PFSK-1 (cell line): ENCODE measurements around the gene ADGRL3.

Source experiments
- FOXP2 ChIP-seq: optimal IDR thresholded peaks from 2 replicates; pipeline ENCODE3; 2011; ENCODE audit warnings: borderline replicate concordance, control low read depth, inconsistent platforms; ENCODE audit not compliant: insufficient read depth; ENCODE audit errors: extremely low read length, extremely low read depth
- POLR2AphosphoS5 ChIP-seq: IDR thresholded peaks from 2 replicates; pipeline ENCODE4 v1.6.1; 2012; ENCODE audit warnings: low read depth, mild to moderate bottlenecking, control low read depth, low read length, moderate library complexity
- SIN3A ChIP-seq: IDR thresholded peaks from 2 replicates; pipeline ENCODE4 v1.6.1; 2012; ENCODE audit warnings: mild to moderate bottlenecking, low read length, moderate library complexity, borderline replicate concordance; ENCODE audit not compliant: insufficient read depth
- TAF1 ChIP-seq: IDR thresholded peaks from 2 replicates; pipeline ENCODE4 v1.6.1; 2012; ENCODE audit warnings: low read length, control low read depth, borderline replicate concordance; ENCODE audit not compliant: insufficient read depth
- TF ChIP-seq, protein P1 (sequence below), 2 experiments: IDR thresholded peaks; 2 replicates each; pipeline versions ENCODE4 v1.6.1 to v1.8.0; 2011 to 2012; ENCODE audit warnings: low read depth in 2 of 2, low read length in 2 of 2, control low read depth in 1 of 2, inconsistent platforms in 1 of 2, mild to moderate bottlenecking in 1 of 2, moderate library complexity in 1 of 2; ENCODE audit not compliant: insufficient read depth in 1 of 2

ADGRL3 gene

DNA sequence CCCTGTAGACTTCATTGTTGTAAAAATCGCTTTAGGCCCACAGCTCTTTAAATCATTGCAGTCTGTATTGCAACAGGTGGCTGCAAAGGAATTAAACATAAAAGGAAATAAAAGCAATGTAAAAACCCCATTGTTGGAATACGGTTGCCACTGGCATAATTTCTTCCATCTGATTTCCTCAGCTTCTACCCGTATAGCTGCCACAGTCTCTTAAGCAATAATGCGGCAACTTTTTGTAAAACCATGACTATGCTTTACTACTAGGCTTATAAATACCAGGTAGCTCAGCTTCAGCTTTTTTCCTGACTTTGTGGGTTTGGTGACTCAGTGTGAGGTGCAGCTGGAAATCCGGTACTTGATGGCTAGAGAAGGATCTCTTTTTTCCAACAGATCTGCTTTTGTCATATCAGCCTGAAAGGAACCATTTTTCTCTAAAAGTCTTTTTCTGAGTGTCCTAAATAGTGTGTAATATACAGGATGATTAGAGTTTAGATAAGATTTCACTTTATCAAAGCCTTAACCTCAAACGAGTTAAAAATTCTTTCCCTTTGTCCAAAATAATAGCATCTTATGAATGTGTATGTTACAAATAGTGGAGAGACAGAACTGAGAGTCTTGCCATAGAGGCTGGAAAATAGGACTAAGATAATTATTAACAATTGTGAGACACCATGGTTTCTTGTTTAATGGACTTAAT lies 268.0 kb downstream of the ADGRL3 start:
- no peak for TF ChIP-seq POLR2AphosphoS5

DNA sequence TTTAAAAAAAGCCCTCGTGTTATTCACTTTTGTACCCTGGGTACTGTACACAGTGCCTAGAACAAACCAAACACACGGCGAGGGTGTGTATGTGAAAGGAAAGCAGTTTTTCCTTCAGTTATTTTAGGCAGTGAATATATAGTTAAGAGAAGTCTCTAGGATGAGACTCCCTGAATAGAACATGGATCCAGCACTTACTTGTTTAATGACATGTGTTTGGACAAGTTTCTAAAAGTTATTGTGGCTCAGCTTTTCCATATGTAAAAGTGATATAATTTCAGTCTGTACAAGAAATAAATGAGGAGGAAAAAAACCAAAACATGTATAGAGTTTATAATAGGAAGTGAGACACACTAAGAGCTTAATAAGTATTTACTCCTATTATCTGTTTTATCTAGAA lies 273.2 kb downstream of the ADGRL3 start:
- TF ChIP-seq TAF1 (no peak), POLR2AphosphoS5 (no peak), FOXP2 (no peak), SIN3A (no peak)
- TF ChIP-seq, protein P1, sequence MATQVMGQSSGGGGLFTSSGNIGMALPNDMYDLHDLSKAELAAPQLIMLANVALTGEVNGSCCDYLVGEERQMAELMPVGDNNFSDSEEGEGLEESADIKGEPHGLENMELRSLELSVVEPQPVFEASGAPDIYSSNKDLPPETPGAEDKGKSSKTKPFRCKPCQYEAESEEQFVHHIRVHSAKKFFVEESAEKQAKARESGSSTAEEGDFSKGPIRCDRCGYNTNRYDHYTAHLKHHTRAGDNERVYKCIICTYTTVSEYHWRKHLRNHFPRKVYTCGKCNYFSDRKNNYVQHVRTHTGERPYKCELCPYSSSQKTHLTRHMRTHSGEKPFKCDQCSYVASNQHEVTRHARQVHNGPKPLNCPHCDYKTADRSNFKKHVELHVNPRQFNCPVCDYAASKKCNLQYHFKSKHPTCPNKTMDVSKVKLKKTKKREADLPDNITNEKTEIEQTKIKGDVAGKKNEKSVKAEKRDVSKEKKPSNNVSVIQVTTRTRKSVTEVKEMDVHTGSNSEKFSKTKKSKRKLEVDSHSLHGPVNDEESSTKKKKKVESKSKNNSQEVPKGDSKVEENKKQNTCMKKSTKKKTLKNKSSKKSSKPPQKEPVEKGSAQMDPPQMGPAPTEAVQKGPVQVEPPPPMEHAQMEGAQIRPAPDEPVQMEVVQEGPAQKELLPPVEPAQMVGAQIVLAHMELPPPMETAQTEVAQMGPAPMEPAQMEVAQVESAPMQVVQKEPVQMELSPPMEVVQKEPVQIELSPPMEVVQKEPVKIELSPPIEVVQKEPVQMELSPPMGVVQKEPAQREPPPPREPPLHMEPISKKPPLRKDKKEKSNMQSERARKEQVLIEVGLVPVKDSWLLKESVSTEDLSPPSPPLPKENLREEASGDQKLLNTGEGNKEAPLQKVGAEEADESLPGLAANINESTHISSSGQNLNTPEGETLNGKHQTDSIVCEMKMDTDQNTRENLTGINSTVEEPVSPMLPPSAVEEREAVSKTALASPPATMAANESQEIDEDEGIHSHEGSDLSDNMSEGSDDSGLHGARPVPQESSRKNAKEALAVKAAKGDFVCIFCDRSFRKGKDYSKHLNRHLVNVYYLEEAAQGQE (IDR thresholded peaks at IDR 0.05; ENCODE audit: insufficient read depth in 1 of 2, low read depth in 2 of 2, low read length in 2 of 2), result no peak

DNA sequence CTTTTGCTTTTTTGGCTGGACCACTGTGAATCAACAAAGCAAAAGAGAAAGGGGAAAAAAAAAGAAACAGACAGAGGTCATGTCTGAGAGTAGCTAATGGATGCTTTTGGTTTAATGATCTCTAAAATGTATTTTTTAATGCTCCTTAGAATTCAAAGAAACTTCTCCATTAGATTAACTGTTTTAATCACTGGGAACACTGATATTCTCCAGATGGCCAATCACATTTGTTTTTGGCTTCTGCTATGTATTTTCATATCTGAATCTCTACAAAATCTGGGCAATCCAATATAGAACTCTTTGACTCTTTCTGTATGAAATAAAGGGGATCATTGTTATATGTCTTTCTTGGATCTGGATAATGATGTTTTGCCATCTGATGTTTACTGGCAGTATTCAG lies 278.2 kb downstream of the ADGRL3 start:
- TF ChIP-seq, protein P1 (IDR thresholded peaks at IDR 0.05; ENCODE audit: insufficient read depth in 1 of 2, low read depth in 2 of 2, low read length in 2 of 2), result no peak
- TF ChIP-seq SIN3A, result no peak
- no peak for TF ChIP-seq FOXP2

DNA sequence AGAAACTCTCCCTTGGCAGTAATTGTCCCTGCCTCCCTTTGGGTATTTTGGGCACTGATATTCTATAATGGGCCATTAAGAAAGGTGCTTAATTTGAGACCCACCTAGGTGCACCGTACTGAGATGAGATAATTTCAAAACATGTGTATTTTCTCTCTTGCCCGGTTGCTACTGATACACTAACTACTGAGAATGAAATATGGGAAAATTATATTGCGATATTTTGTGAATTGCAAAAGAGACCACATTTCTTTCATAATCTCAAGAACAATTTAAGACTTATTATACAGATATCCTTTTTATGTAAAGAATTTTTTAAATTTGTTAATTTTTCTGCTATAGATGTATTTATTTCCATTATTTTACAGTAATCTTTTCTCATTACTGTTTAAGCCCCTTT lies 284.9 kb downstream of the ADGRL3 start:
- no peak for TF ChIP-seq TAF1
- TF ChIP-seq POLR2AphosphoS5, result no peak
- no peak for TF ChIP-seq FOXP2
- TF ChIP-seq SIN3A, result no peak
- TF ChIP-seq, protein P1 (IDR thresholded peaks at IDR 0.05; ENCODE audit: insufficient read depth in 1 of 2, low read depth in 2 of 2, low read length in 2 of 2), result no peak

DNA sequence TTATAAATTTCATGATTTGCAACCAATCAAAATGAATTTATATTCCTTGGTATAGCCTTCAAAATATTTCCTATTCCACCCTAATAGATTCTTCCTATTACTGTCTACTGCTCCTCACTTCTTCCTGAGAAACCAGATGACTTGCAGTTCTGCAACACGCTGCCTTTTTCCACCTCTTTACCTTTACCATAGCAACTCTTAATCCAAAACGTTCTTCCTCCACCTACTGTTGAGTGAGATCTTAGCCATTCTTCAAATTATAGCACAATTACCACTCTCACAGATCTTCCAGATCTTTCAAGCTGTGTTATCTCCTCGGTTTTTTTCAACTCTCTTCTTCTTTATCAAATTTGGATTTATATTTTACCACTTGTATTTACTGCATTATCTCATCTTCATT lies 289.8 kb downstream of the ADGRL3 start:
- TF ChIP-seq FOXP2, result no peak
- no peak for TF ChIP-seq SIN3A
- TF ChIP-seq POLR2AphosphoS5, result no peak
- TF ChIP-seq, protein P1 (IDR thresholded peaks at IDR 0.05; ENCODE audit: insufficient read depth in 1 of 2, low read depth in 2 of 2, low read length in 2 of 2), result no peak
- no peak for TF ChIP-seq TAF1

DNA sequence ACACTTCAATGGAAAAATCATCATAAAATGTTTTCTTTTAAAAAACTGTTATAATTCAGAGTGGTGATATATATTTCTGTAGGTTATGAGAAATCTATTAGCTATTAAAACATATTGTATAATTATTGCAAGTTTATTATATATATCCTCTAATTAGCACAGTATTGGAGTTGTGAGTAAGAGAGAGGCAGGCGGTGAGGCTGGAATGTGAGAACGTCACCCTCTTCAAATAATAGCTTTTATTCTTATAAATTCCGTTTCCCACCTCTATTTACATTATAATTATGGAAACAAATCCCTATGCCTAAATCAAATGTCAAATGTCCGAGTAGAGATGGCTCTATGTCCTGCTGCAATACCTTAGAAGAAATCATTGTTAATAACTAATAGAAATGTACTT lies 292.9 kb downstream of the ADGRL3 start:
- TF ChIP-seq TAF1 (no peak), SIN3A (no peak)
- TF ChIP-seq, protein P1 (IDR thresholded peaks at IDR 0.05; ENCODE audit: insufficient read depth in 1 of 2, low read depth in 2 of 2, low read length in 2 of 2), result no peak
